Measurements from ENCODE around the gene CCAR1. TPM values are rescaled to one million over a fixed set of nuclear protein-coding genes. Genes with fewer than 3 reads are reported as not detected.

CCAR1 gene
- total and polyA plus RNA-seq, 8 donors: 19.9 to 176 (median 87.4) TPM

DNA sequence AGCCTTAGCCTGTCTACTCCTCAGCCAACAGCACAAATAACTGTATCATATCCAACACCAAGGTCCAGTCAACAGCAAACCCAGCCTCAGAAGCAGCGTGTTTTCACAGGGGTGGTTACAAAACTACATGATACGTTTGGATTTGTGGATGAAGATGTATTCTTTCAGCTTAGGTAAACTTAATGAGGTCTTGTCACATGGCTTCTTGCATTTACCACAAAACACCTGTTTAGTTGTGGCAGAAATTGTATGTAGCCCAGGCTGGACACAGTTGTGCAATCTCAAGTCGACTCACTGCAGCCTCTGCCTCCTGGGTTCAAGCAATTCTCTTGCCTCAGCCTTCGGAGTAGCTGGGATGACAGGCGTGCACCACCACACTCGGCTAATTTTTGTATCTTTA, 21.4 kb downstream of the CCAR1 start:
- Histone ChIP-seq H3K4me3 (no peak overlapping the region), H3K27ac (no peak overlapping the region), H3K9me3 (no peaks in the 10 kb centered on the region), H3K36me3 (peaks cover 59 to 100% (median 100%) of the 10 kb centered on the region in 4 donors), H3K27me3 (no peaks in the 10 kb centered on the region), H3K4me1 (no peaks in the 10 kb centered on the region)
- TF ChIP-seq POLR2A (IDR thresholded peaks at IDR 0.05) (no peak), EP300 (IDR thresholded peaks at IDR 0.05) (no peak), POLR2AphosphoS5 (IDR thresholded peaks at IDR 0.05) (no peak)
- TF ChIP-seq, protein P1, sequence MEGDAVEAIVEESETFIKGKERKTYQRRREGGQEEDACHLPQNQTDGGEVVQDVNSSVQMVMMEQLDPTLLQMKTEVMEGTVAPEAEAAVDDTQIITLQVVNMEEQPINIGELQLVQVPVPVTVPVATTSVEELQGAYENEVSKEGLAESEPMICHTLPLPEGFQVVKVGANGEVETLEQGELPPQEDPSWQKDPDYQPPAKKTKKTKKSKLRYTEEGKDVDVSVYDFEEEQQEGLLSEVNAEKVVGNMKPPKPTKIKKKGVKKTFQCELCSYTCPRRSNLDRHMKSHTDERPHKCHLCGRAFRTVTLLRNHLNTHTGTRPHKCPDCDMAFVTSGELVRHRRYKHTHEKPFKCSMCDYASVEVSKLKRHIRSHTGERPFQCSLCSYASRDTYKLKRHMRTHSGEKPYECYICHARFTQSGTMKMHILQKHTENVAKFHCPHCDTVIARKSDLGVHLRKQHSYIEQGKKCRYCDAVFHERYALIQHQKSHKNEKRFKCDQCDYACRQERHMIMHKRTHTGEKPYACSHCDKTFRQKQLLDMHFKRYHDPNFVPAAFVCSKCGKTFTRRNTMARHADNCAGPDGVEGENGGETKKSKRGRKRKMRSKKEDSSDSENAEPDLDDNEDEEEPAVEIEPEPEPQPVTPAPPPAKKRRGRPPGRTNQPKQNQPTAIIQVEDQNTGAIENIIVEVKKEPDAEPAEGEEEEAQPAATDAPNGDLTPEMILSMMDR (IDR thresholded peaks at IDR 0.05): no peak
- intact Hi-C loops (cut with DNase I; ENCODE audit: low total_unique reads): no loop called here
- 80 to 83% (median 80%) methylated on average over 6 of the region's 6 CpGs for WGBS, 5 donors
- no peak for DNase-seq

DNA sequence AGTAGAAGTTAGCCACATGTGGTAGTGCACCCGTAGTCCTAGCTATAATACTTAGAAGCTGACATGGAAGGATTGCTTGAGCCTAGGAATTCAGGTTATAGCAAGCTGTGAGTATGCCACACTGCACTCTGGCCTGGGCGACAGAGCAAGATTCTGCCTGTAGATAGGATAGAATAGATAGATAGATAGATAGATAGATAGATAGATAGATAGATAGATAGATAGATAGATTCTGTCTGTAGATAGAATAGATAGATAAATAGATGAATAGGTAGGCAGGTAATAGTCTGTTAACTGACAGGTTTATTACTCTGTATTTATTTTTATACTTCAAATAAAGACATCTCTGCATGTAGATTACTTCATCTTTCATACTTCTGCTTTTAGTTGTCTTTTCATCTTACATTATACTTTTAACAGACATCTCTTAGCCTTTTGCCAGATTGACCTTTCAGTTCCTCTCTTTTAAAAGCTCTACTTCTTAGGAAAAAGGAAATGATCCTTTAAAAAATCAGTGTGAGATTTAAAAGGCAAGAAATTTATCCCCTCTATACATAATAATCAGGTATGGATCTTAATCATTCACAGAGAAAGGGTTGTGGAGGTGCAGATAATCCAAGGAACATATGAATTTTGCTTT, 31.8 kb downstream of the CCAR1 start:
- intact Hi-C loops (cut with DNase I; ENCODE audit: low total_unique reads): no loop called here
- DNase-seq: no peak
- whole genome bisulfite sequencing, 5 donors: 74 to 84% (median 81%) methylated on average over 2 of the region's 2 CpGs
- Histone ChIP-seq H3K27me3 (no peaks in the 10 kb centered on the region), H3K9me3 (no peaks in the 10 kb centered on the region), H3K27ac (no peak overlapping the region), H3K36me3 (peaks cover 95 to 100% (median 100%) of the 10 kb centered on the region in 4 donors), H3K4me1 (no peaks in the 10 kb centered on the region), H3K4me3 (no peak overlapping the region)
- TF ChIP-seq POLR2A (IDR thresholded peaks at IDR 0.05) (no peak), EP300 (IDR thresholded peaks at IDR 0.05) (no peak), POLR2AphosphoS5 (IDR thresholded peaks at IDR 0.05) (no peak)
- TF ChIP-seq, protein P1 (IDR thresholded peaks at IDR 0.05): no peak

DNA sequence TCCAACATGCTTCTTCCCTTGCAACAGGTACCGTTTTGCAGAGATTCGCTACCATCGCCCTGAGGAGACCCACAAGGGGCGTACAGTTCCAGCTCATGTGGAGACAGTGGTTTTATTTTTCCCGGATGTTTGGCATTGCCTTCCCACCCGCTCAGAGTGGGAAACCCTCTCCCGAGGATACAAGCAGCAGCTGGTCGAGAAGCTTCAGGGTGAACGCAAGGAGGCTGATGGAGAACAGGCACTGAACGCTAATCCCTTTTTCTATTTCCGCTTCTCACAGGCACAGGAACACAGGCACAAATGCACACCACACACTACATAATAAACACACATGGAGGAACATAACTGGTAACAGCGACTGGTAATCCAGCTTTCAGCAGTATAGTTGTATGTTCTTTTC, 35.2 kb downstream of the CCAR1 start:
- DNase-seq: no peak
- no peaks in the 10 kb centered on the region for H3K9me3 ChIP-seq
- intact Hi-C loops (cut with DNase I; ENCODE audit: low total_unique reads): no loop called here
- 90 to 92% (median 91%) methylated on average over 12 of the region's 12 CpGs for whole genome bisulfite sequencing, 5 donors
- TF ChIP-seq, protein P1 (IDR thresholded peaks at IDR 0.05): no peak
- TF ChIP-seq EP300 (IDR thresholded peaks at IDR 0.05): no peak
- TF ChIP-seq POLR2AphosphoS5 (IDR thresholded peaks at IDR 0.05): no peak
- TF ChIP-seq POLR2A (IDR thresholded peaks at IDR 0.05): no peak
- H3K27ac ChIP-seq: no peak overlapping the region
- no peaks in the 10 kb centered on the region for H3K27me3 ChIP-seq
- H3K4me3 ChIP-seq: no peak overlapping the region
- no peaks in the 10 kb centered on the region for H3K4me1 ChIP-seq
- H3K36me3 ChIP-seq: peaks cover 93 to 100% (median 100%) of the 10 kb centered on the region in 4 donors

DNA sequence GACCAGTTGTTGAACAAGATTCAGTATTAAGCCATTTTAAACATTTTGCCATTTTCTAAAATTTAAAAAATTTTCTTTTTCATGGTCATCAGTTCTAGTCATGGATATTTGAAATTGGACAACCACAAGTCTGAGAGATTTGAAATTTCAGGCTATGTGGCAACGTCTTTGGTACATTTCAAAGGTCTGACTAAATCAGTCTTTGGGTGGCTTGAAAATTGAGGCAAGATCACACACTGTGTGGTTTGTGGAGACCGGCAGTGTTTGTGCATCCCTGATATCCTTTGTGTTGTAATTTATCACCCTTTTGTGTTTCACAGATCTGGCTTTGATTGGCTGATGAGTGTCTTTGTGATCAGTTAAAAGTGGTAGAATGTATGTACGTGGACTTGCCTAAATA, 35.7 kb downstream of the CCAR1 start:
- Histone ChIP-seq H3K27me3 (no peaks in the 10 kb centered on the region), H3K36me3 (peaks cover 94 to 100% (median 100%) of the 10 kb centered on the region in 4 donors), H3K9me3 (no peaks in the 10 kb centered on the region), H3K4me3 (no peak overlapping the region), H3K27ac (no peak overlapping the region), H3K4me1 (no peaks in the 10 kb centered on the region)
- no peak for DNase-seq
- TF ChIP-seq POLR2A (IDR thresholded peaks at IDR 0.05) (no peak), POLR2AphosphoS5 (IDR thresholded peaks at IDR 0.05) (no peak), EP300 (IDR thresholded peaks at IDR 0.05) (no peak)
- TF ChIP-seq, protein P1 (IDR thresholded peaks at IDR 0.05): no peak
- 82 to 90% (median 89%) methylated on average over 3 of the region's 3 CpGs for WGBS, 5 donors
- intact Hi-C loops (cut with DNase I; ENCODE audit: low total_unique reads): no loop called here

All from stomach (tissue), 9 donors.